NCI-H2227 treated with DMSO at 0.1 percent for 48 hours (cell line): ENCODE results near the gene CD81.

Experiments
- DNase-seq: peaks from one replicate; lab custom pipeline; 2025; lab: John Stamatoyannopoulos, UW

CD81 gene

GRCh38 chr11:2421226-2421994, 44.3 kb downstream of the CD81 start:
- no peak for DNase-seq

DNA sequence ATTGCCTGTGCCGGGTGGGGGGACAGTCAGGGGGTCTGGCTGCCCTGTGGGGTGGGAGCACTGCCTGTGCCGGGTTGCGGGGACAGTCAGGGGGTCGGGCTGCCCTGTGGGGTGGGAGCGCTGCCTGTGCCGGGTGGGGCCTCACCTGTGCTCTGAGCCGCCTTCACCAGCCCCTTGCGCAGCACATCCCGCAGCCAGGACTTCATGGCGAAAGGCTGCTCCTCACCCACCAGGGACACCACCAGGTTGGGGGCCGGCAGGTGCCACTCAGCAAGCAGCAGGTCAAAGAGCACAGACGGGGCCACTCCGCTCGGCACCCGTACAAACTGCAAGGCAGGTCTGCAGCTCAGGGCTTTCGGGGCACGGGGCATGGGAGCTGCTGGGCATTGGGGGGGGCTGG, 44.9 kb downstream of the CD81 start:
- no peak for DNase-seq

DNA sequence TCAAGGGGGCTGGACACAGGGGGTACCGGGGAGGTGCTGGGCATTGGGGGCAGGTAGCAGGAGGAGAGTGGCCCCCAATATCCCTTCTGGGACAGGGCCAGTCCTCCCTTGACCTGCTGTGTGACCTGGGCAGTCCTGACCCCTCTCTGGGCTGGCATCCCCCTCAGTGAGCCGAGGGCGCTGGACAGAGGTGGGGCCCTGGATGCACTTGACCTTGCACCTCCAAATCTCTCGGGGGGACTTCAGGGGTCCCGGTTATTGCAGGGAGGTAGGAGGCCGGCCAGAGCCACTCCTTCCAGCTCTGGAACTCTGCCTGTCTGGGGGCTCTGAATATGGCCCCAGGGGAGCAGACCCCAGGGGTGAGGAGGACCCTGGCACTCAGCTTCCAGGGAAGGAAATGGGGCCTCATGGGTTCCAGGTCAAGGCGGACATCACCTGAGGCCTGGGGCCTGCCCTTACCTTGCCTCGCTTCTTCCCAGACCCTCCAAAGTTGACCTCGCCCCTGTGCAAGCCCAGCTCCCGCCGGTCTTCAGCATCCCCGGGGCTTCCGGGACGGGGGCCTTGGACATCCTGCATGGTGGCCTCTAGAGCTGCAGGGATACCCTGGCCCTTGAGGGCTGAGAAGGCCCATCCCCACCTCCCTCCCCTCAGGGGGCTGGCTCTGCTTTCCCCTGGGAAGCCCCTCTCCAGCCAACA, 45.5 kb downstream of the CD81 start:
- no peak for DNase-seq

DNA sequence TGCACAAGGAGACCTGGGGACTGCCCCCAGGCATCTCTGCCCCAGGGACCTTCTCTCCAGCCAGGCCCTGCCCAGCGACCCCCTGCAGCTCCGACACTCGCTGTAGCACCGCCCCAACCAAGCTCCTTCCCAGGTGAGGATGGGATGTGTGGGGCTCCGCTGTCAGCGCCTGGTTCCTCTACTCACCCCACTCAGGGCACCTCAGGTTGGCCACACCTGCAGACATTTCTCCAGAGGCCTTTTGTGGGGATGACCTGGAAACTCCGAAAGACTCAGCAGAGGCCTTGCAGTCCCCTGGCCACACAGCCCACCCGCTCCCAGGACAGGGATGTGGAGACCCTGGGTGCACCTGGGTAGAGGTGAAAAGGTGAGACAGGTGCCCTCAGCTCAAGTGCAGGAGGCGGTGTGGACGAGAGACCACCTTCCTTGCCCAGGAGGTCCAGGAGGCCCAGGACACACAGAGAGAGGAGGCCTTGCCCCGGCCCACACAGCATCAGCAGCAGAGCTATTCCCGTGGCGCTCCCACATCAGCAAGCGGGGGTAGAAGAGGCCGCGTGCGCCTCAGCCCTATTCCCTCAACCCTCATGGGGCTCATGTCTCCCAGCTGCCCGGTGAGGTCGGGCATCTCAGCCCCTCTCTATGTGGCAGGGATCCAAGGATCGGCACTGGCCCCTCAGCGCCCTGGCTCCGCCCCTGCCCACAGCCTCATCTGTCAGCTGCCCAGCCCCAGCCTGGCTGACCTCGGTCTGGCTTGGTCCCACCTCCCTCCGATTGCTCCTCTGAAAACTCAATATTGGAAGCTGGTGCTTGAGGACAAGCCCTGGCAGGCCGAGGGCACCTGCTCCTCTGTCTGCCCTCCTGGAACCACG, 46.3 kb downstream of the CD81 start:
- no peak for DNase-seq

GRCh38 chr11:2424811-2425495, 47.8 kb downstream of the CD81 start:
- DNase-seq: no peak

- no peak for DNase-seq
Observed at GRCh38 chr11:2425506-2425905, 48.4 kb downstream of the CD81 start.

DNA sequence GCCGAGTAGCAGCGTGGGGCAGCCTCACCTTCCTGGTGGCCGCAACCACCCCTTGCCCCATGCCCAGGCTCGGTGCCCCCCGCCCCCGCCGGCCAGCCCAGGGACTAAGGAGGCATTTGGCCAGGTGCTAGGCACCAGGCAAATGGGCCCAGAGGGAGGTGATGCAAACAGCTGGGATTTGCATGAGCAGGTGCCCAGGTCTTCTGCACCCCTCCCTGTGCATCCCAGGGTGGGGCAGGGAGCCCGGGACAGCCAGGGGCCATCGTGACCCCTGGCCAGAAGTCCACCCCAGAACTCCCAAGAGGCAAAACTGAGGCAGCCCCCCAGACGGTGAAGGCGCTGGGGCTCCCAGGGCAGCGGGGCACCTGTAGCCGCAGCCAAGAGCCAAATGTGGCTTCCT, 49.1 kb downstream of the CD81 start:
- DNase-seq: no peak

DNA sequence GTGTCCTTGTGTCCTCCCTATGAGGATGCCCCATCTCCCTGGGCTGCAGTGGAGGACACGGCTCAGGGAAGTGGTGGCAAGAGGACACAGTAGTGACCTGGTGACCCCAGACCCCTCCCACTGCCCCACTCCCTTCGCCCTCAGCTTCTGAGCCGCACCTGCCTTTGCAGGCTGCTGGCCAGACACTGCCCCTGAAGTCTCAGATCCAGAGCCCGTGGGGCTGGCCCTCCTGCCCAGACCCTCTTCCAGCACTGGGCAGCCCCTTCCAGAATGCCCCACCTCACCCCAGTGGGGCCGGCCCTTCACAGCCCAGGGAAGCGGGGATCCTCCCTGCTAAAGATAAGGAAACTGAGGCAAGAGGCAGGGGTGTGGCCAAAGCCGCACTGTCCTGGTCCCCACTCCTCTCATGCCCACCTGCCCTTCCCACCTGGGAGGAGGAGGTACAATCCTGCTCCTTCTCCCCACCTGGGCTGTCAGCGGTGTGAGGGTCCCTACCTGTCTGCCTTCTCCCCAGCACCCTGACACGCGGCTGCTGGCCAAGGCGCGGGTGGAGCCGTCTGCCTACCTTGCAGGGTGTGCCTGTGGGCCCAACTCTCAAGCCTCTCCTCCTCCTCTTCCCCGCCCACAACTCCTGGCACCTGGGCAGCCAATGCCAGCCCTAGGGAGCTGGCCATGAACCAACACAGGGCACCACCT, 49.9 kb downstream of the CD81 start:
- no peak for DNase-seq

DNA sequence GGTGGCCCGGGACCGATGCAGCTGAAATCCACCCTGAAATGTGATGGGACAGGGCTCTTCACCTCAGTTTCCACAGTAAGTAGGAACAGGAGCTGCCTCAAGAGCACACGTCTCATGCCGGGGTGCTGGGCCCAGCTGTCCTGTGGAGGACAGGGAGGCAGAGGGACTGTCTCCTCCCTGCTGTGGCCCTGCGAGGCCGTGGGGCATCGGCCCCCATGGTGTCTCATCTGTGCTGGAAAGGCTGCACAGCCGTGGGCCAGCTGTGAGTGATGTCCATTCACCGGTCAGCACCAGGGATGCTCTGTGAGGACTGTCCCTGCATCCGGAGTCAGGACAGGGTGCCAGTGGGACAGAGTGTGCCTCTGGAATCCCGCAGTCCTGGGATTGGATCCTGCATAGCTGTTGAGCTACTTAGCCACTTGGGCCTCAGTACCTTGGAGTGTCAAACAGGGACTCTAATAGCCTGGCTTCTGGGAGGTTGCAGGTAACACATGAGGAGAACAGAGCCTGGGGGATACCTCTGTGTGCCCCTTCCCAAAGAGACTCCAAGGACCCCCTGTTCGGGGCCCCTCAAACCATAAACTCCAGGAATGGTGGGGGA, 50.7 kb downstream of the CD81 start:
- no peak for DNase-seq

GRCh38 chr11:2428322-2428795, 51.2 kb downstream of the CD81 start:
- DNase-seq: no peak

DNA sequence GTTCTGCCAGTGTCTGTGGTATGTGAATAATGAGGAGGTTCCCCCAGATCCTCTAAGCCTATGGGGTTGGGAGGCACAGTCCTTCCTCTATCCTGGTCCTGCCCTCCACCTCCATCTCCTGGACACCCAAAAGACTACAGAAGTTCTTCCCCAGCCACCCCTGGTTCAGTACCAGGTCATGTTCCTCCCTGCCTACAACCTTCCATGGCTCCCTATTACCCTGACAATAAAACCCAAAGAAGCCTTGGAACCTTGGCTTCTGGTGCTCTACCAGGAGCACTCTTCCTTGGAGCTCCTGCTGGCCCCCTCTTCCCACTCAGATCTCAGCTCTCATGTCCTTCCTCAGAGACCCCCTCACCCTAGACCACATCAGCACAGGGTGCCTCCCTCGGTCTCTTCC, 54.3 kb downstream of the CD81 start:
- DNase-seq: no peak

GRCh38 chr11:2432171-2432621, 55.1 kb downstream of the CD81 start:
- DNase-seq: no peak

DNA sequence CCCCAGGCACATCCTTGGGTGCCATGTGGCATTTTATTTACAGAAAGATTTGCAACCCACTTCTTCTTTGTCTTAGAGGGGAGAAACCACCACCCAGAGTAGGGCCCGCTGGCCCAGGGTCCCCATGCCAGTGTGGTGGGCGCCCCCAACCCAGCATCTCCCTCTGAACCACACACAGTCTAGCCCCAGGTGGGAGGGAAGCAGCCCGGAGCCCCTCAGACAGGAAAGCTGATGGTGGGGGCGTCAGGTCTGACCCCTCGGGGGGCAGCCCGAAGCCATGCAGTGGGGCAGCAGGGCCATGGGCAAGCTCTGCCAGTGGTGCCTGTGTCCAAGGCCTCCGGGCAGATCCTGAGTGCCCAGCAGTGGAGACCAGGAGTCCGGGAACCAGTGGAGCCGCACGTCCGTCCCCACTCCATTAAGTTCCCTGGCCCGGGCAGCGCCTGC, 55.5 kb downstream of the CD81 start:
- DNase-seq: no peak

- DNase-seq: no peak
Observed at GRCh38 chr11:2433106-2433925, 56.2 kb downstream of the CD81 start.

- no peak for DNase-seq
Observed at GRCh38 chr11:2434008-2434407, 56.9 kb downstream of the CD81 start.

DNA sequence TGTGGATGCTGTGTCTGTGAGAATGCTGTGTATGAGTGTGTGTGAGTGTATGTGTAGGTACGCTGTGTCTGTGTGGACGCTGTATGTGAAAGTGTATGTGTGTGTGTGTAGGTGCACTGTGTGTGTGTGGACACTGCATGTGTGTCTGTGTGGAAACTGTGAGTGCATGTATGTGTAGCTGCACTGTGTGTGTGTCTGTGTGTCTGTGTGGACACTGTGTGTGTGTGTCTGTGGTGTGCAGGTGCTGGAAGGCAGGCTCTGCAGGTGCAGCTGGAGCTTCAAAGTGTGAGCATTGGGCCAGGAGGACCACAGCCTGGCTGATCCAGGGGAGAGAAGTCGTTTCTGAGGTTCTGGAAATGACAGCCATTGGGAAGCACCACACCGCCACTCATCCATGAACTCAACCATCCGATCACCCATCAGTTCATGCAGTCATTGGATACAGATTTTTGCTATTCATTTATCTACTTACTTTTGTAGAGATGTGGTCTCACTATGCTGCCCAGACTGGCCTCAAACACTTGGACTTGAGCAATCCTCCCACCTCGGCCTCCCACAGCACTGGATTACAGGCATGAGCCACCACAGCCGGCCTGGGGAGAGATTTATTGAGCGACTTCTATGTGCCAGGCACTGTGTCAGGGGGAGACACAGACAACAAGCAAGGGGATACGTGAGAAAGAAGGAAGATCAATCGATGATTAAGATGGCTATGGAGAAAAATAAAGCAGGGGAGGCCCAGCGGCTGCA, 57.6 kb downstream of the CD81 start:
- DNase-seq: no peak

GRCh38 chr11:2435288-2436012, 58.3 kb downstream of the CD81 start:
- DNase-seq: no peak

GRCh38 chr11:2436013-2436520, 59.0 kb downstream of the CD81 start:
- DNase-seq: no peak
